ENCODE results near the gene MPPE1.
"Not testable (repeated sequence)": the region's sequence is repeated elsewhere in the genome, so short reads cannot be mapped to it uniquely, and the experiment has no call there.

The MPPE1 gene, protein sequence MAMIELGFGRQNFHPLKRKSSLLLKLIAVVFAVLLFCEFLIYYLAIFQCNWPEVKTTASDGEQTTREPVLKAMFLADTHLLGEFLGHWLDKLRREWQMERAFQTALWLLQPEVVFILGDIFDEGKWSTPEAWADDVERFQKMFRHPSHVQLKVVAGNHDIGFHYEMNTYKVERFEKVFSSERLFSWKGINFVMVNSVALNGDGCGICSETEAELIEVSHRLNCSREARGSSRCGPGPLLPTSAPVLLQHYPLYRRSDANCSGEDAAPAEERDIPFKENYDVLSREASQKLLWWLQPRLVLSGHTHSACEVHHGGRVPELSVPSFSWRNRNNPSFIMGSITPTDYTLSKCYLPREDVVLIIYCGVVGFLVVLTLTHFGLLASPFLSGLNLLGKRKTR

DNA sequence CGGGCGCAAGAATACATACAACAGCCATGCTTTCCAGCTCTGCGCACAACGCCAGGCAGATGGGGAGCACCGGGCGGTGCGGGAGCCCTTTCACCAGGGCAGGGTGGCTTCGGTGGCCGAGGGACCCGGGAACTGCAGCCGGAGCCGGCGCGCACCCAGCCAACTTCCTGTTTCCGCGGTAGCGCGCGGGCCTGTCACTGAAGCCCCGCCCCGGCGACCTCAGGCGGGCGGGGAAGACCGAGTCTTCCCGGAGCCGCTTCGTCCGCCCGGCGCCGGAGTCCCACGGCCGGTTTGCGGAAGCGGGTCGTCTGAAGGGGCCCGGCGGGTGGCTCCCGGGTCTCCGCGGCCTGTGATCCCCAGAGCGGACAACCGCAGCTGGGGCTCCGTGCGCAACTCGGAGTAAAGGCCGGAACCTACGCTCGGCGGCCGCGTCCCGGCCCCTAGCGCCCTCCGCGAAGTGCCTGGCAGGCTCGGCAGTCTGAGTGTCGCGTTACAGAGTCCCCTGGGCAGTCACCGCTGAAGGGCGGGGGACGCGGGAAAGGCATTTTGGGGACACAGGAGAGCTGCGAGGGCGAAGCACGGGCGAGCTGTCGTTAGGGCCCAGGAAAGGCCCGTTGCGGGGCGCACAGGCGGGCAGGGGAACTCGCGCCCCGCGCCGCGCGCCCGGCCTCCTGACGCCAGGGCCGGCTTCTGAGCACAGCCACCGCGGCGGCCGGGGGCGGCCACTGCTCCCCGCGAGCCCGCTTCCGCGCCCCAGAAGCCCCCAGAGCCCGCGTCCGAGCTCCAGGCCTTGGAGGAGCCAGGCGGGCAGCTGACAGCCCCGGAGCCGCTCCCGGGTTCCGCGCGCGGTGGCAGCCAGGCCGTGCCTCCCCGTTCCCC, at the start of gene MPPE1:
Gene MPPE1 (minus strand): TSS at position 136 of the 879 bp plus-strand sequence. CDS start 11,053 bp downstream, outside the sequence.
- peak; percentile 57 to 74 for DNase-seq (ENCODE audit: low read depth in 2 of 2, low spot score in 1 of 2)

DNA sequence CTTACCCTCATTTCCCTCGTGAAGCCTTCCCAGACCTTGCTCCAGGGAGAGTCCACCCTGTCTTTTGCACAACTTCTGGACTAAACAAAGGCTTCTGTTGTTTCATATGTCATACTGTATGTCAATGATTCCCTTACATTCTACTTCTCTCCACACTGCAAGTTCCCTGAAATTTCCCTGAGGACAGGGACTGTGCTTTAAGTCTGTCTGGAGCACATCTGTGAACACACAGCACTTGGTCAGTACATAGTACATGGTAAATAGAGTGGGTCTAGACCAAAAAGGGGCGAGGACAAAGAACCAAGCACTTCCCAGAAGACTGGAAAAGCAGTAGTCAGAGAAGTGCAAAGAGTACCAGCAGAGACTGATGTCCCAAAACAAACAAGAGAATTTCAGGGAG, 49.5 kb upstream of the MPPE1 start:
- no peak for DNase-seq (ENCODE audit: low read depth in 2 of 2, low spot score in 1 of 2)

DNA sequence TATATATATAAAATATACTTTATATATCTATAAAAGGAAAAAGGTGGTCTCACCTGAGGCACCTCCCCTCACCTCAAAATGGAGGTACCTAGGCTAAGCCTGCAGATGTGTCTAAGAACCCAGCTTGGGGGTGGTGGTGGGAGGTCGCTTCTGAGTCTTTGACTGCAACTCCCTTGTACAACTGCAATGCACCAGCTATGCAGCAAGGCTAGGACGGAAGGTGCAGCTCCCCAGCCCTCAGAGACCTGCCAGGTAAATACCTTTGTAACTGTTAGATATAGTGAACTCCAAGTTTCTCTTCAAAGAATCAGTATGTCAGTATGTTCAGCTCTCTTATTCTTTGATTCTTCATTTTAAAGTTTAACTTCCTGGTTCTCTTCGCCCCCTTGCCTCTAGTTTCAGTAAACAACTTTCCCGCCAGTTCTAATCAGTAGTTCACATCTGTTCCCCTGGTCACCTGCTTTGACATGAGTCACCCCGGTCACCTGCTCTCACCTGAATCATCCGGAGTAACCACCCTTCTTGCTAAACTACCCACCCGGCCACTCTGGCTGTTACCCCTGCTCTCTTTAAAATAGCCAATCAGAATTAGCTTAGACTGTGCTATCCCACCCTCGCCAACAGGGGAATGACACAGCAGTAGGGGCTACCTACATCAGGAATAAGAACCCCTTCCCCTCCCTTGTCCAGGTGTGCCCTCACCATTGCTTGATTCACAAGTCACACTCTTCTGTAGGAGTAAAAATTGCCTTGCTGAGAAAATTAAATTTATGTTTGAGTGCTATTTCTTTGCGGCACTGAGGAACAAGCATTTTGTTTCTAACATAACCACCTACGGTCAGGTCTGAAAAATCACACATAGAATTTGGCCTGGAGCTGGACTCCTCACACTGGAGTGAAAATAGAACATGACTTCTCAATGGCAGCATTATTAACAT, 48.5 kb upstream of the MPPE1 start:
- DNase-seq (ENCODE audit: low read depth in 2 of 2, low spot score in 1 of 2): no peak

DNA sequence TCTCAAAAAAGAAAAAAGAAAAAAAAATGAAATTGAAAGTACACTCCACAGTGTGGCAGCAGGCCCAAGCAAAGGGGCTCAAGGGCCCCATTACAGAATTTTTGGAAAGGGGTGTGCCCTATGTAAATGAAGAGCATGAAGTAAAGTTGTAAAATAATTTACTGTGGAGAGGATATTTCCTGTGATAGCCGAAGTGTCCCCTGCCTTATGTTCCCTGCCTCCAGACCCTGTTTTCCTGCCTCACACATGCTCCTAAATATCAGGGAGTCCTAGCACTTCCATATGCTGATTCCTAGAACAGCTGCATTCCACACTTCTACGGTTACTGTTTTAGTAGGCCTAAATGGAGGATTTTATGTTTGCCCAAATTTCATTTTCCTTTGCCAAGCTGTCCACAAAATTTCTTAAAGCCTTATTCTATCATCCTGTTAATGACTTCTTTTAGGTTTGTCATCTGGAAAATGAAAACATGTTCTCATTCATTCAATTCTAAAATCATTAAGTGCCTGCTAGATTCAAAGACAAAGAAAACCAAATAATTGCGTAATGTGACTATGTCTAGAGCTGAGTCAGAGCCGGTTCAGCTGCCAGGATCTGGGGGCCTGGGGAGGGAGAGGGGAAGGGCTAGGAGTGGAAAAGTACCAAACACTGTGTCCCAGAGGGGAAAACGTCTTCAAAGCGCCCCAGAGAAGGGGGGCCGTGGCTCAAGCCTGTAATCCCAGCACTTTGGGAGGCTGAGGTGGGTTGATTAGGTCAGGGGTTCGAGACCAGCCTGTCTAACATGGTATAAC, 47.3 kb upstream of the MPPE1 start:
- DNase-seq (ENCODE audit: low read depth in 2 of 2, low spot score in 1 of 2): no peak

DNA sequence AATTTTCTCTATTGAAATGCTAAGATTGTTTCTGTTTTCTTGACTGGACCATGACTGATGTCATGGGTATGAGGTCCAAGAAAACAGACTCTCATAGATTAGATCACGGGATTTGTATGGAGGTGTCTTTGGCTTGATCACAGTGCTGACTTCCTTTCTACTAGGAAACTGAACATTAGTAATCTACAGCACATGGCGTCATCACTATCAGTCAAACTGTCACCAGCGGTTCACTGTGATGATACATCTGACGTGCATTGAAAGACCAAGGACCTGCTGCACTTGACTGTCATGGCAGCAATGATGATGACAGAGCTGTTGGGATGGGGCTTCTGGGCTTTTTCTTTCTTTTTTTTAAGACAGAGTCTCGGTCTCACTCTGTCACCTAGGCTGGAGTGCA, 45.0 kb upstream of the MPPE1 start:
- DNase-seq (ENCODE audit: low read depth in 2 of 2, low spot score in 1 of 2): no peak

DNA sequence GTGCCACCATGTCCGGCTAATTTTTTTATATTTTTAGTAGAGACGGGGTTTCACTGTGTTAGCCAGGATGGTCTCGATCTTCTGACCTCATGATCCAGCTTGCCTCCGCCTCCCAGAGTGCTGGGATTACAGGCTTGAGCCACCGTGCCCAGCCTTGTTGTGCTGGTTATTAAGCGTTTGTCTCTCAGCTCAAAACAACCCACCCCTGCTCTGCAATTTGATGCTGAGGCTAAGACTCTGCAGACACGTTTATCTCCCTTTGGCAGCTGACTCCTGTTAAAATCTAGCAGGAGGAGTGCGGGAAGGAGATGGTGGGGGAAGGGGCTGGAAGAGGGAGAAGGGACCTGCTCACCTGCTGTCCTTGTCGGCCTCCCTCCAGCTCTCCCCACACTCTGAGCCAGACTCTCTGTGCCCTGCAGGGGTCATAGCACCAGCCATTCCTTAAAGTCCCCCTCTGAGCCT, 43.3 kb upstream of the MPPE1 start:
- DNase-seq (ENCODE audit: low read depth in 2 of 2, low spot score in 1 of 2): no peak

- no peak for DNase-seq (ENCODE audit: low read depth in 2 of 2, low spot score in 1 of 2)
These were observed 42.7 kb upstream of the MPPE1 start for GRCh38 chr18:11950824-11951223.

- no peak for DNase-seq (ENCODE audit: low read depth in 2 of 2, low spot score in 1 of 2)
These were observed 40.9 kb upstream of the MPPE1 start for GRCh38 chr18:11948852-11949523.

DNA sequence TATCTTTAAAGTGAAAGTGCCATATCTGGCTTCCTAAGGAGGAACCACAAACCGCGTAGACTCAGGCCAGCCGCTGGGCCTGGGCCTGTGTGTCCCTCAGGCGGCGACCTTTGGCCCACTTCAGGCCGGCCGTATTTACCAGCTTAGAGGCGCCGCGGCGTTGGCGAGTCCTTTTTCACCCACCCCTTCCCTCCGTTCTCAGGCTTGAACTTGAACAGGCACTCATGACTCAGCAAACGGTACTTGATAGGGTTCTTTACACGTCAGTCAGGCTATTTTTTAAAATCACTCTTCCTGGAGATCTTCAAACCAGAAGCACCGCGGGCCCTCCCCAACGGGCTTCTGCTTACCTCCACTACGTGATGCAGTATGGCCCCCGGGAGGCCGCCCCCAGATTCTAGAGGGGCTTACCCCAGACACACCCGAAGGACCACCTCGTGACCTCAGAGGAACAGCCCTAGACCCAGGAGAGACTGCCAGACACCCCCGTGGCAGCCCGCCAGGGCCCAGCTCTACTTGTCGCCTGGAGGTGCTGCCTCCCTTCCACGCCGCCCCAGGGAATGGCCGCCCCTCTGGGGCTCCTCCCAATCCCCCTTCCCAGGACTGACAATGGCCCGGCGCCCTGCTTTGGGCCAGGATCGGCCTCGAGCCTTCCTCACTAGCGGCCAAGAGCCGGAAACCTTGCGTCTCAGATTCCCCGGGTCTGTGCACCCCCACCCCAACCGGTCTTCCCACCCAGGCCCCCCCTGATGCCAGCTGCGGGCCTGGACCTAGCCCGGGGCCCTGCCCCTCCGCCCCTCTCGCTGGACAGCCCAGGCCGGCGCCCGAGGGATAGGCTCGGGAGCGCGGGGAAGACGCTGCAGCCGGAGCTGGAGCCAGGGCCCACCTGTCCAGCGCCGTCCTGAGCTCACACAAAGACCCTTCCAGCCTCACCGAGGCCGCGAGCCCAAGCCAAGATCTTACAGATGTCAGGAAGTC, 39.4 kb upstream of the MPPE1 start:
- DNase-seq (ENCODE audit: low read depth in 2 of 2, low spot score in 1 of 2): peak; percentile 27 to 33

- DNase-seq (ENCODE audit: low read depth in 2 of 2, low spot score in 1 of 2): no peak
These were observed 38.6 kb upstream of the MPPE1 start for GRCh38 chr18:11946756-11947155.

GRCh38 chr18:11945834-11946659, 37.9 kb upstream of the MPPE1 start:
- DNase-seq (ENCODE audit: low read depth in 2 of 2, low spot score in 1 of 2): not testable (repeated sequence)

DNA sequence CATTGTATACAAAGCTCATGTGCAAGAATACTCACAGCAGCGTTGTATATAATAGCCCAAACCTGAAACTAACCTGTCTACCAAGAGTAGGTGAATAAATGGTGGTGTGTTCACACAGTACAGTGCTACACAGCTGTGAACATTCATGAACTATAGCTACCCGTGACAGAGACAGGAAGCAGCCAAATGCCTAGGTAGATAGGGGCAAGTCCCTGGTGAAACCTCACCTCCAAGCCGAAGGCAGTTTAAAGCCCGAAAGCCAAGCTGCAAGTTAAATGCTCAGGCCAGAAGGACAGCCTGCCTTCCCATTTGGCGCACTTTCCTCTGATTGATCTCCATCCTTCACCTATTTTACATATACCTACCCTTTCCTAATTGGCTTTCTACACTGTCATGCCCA, 36.7 kb upstream of the MPPE1 start:
- no peak for DNase-seq (ENCODE audit: low read depth in 2 of 2, low spot score in 1 of 2)

- DNase-seq (ENCODE audit: low read depth in 2 of 2, low spot score in 1 of 2): no peak
These were observed 36.1 kb upstream of the MPPE1 start for GRCh38 chr18:11944252-11944651.

GRCh38 chr18:11943551-11943950, 35.4 kb upstream of the MPPE1 start:
- no peak for DNase-seq (ENCODE audit: low read depth in 2 of 2, low spot score in 1 of 2)

- no peak for DNase-seq (ENCODE audit: low read depth in 2 of 2, low spot score in 1 of 2)
These were observed 32.8 kb upstream of the MPPE1 start for GRCh38 chr18:11940956-11941355.

- DNase-seq (ENCODE audit: low read depth in 2 of 2, low spot score in 1 of 2): peak; percentile 41 to 69
These were observed 29.9 kb upstream of the MPPE1 start for GRCh38 chr18:11937874-11938478.

DNA sequence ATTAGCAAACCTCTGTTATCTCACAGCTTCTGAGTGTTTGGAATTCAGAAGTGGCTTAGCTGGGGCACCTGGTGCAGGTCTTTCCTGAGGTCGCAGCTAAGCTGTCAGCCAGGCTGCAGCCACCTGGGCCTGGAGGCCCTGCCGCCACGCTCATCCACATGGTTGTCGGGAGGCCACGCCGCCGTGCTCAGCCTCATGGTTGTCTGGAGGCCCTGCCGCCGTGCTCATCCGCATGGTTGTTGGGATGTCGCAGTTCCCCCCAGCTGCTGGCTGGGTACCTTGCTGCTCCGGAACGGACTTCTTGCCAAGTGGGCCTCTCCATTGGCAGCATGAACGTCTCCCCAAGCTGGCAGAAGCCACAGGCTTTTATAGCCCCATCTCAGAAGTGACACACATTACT, 24.3 kb upstream of the MPPE1 start:
- DNase-seq (ENCODE audit: low read depth in 2 of 2, low spot score in 1 of 2): no peak

All from stimulated activated CD8-positive, alpha-beta memory T cell treated with anti-CD3 and anti-CD28 coated beads, Interleukin-4, amount 100 ng/mL, for 4 hours (primary cell).